OCI-LY1 (cell line): Measurements from ENCODE around the gene ZNF524.

Experiments used
- EZH2 ChIP-seq: fragments of 200-600 bp; sonication (generic), shearing (Covaris generic); IDR thresholded peaks from 2 replicates; pipeline ENCODE4 v1.8.0; 2017; ENCODE audit warnings: borderline replicate concordance, mixed run types, mild to moderate bottlenecking, antibody characterized with exemption, low read length, moderate library complexity, mixed read lengths
- TF ChIP-seq, protein P1 (sequence below): fragments of 200-600 bp; sonication (generic), shearing (Covaris generic); IDR thresholded peaks from 2 replicates; pipeline ENCODE4 v1.5.1; 2017; ENCODE audit warnings: mild to moderate bottlenecking, antibody characterized with exemption, low read length, moderate library complexity, mixed read lengths

DNA sequence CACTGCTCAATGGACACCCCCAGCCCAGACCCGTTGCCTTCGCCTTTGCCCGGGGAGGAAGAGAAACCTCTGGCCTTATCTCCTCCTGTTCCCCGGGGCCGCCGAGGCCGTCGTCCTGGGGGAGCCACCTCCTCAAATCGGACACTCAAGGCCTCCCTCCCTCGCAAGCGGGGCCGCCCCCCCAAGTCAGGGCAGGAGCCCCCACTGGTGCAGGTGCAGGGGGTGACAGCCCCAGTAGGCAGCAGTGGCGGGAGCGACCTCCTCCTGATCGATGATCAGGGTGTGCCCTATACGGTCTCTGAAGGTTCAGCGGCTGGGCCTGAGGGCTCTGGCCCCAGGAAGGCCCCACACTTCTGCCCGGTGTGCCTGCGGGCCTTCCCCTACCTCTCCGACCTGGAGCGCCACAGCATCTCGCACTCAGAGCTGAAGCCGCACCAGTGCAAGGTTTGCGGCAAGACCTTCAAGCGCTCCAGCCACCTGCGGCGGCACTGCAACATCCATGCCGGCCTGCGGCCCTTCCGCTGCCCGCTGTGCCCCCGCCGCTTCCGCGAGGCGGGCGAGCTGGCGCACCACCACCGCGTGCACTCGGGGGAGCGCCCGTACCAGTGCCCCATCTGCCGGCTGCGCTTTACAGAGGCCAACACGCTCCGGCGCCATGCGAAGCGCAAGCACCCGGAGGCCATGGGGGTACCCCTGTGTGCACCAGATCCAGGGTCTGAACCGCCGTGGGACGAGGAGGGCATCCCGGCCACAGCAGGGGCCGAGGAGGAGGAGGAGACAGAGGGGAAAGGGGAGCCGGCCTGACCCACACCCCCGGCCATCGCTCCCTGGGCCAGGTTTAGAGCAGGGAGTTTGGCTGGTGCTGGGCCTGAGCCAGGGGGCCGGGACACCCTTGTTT lies 2.3 kb downstream of the ZNF524 start:
- TF ChIP-seq, protein P1, sequence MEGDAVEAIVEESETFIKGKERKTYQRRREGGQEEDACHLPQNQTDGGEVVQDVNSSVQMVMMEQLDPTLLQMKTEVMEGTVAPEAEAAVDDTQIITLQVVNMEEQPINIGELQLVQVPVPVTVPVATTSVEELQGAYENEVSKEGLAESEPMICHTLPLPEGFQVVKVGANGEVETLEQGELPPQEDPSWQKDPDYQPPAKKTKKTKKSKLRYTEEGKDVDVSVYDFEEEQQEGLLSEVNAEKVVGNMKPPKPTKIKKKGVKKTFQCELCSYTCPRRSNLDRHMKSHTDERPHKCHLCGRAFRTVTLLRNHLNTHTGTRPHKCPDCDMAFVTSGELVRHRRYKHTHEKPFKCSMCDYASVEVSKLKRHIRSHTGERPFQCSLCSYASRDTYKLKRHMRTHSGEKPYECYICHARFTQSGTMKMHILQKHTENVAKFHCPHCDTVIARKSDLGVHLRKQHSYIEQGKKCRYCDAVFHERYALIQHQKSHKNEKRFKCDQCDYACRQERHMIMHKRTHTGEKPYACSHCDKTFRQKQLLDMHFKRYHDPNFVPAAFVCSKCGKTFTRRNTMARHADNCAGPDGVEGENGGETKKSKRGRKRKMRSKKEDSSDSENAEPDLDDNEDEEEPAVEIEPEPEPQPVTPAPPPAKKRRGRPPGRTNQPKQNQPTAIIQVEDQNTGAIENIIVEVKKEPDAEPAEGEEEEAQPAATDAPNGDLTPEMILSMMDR: no peak
- no peak for TF ChIP-seq EZH2
